Measurements from ENCODE around the gene LAMP5.

DNA sequence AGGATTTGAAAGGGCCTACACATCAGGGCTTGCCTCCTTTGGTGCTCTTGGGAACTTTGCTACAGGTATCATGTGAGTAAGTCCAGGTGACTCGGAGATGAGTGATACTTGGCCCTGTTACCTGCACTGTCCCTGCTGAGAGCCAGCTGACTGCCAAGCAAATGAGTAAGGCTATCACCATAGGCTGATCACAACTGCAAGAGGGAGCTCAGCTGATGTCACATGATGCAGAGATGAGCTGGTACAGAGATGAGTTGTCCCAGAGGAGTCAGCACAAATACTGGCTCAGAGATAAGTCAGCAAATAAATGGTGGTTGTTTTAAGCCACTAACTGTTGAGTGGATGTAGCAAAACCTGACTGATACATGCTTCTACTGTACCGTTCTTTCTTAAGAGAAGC lies 41.4 kb downstream of the LAMP5 start:
- TF ChIP-seq, protein P1, sequence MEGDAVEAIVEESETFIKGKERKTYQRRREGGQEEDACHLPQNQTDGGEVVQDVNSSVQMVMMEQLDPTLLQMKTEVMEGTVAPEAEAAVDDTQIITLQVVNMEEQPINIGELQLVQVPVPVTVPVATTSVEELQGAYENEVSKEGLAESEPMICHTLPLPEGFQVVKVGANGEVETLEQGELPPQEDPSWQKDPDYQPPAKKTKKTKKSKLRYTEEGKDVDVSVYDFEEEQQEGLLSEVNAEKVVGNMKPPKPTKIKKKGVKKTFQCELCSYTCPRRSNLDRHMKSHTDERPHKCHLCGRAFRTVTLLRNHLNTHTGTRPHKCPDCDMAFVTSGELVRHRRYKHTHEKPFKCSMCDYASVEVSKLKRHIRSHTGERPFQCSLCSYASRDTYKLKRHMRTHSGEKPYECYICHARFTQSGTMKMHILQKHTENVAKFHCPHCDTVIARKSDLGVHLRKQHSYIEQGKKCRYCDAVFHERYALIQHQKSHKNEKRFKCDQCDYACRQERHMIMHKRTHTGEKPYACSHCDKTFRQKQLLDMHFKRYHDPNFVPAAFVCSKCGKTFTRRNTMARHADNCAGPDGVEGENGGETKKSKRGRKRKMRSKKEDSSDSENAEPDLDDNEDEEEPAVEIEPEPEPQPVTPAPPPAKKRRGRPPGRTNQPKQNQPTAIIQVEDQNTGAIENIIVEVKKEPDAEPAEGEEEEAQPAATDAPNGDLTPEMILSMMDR (IDR thresholded peaks at IDR 0.05) = no peak
- TF ChIP-seq POLR2AphosphoS5 (IDR thresholded peaks at IDR 0.05) = no peak
- no peak for TF ChIP-seq EP300 (IDR thresholded peaks at IDR 0.05)
- no peak for TF ChIP-seq POLR2A (IDR thresholded peaks at IDR 0.05)

Measured in gastroesophageal sphincter (tissue), 3 donors.